HK-2 (cell line): Measurements from ENCODE around the gene MAP3K14.

Experiments
- DNase-seq: peaks from one replicate; pipeline ENCODE4 v3.0.0-alpha.2; 2018; ENCODE audit not compliant: unreplicated experiment

Gene MAP3K14

GRCh38 chr17:45338996-45339535 is 22.2 kb upstream of the MAP3K14 start:
- DNase-seq = no peak

- no peak for DNase-seq
Measured at GRCh38 chr17:45338023-45338781, 21.4 kb upstream of the MAP3K14 start.

DNA sequence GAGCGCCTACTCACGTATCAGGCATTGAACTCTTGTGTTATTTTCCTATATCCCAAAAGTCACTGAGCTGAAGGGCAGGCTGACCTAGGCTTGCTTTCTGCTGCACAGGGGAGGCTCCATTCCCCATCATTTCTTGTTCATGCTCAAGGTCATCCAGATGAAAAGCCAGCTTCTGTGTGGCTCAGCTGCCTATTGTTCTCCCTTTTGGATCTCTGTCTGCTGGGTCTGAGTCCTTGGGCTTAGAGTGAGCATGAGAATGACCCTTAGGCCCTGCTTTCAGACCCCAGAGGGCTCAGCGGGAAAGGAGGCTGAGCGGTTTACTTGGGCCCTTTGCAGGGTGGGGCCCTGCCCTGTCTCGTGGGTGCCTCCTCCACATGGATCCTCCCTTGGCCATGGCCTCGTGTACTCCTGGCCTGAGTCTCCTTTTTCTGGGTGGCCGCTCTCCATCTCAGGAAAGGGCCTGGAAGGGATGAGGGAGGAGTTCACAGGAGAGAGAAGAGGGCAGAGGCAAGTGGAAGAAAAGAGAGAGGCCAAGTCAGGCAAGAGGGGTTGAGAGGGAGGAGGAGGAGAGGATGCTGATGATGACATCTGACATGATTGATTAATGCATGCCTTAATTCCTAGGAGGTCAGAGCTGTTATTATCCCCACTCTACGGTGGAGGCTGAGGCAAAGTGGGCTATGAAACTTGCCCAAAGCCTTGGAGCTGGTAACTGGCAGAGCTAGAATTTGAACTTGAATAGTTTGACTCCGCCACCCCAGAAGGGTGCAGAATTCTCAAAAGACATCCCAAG is 19.8 kb upstream of the MAP3K14 start:
- no peak for DNase-seq

DNA sequence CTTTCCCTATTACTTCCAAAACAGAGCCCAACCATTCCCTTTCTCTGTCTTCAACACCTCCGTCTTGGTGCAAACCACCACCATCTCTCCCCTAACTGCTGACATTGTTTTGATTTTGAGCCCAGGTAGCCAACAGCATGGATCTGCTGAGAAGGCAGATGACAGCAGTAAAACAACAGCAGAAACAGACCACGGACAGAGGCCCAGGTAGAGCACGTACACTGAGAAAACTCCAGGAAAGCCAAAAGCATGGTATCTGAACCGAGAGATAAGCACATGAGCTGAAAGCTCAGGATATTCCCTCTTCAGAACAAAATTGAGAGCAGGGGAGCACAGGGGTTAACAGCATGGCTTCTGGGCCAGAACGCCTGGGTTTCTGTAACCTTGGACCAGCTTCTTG is 18.9 kb upstream of the MAP3K14 start:
- no peak for DNase-seq

- no peak for DNase-seq
Measured at GRCh38 chr17:45334701-45335677, 18.2 kb upstream of the MAP3K14 start.

DNA sequence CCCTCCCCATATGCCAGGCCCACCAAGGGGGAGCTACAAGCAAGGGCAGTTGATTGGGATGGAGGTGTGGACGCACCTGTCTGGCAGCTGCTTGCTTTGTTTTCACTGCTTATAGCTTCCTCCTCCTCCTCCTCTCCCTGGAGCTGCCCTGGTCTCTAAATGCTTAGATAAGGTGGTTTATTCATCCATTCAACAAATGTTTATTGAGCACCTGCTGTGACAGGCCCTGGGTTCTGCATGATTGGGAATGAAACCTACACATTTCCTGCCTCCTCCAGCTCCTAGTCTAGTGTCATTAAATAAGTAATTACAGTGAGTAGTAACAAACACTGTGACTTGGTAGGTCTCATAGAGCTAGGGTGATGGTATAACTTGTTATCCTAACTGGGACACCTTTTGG is 17.4 kb upstream of the MAP3K14 start:
- no peak for DNase-seq

GRCh38 chr17:45333702-45334092 is 16.9 kb upstream of the MAP3K14 start:
- no peak for DNase-seq

DNA sequence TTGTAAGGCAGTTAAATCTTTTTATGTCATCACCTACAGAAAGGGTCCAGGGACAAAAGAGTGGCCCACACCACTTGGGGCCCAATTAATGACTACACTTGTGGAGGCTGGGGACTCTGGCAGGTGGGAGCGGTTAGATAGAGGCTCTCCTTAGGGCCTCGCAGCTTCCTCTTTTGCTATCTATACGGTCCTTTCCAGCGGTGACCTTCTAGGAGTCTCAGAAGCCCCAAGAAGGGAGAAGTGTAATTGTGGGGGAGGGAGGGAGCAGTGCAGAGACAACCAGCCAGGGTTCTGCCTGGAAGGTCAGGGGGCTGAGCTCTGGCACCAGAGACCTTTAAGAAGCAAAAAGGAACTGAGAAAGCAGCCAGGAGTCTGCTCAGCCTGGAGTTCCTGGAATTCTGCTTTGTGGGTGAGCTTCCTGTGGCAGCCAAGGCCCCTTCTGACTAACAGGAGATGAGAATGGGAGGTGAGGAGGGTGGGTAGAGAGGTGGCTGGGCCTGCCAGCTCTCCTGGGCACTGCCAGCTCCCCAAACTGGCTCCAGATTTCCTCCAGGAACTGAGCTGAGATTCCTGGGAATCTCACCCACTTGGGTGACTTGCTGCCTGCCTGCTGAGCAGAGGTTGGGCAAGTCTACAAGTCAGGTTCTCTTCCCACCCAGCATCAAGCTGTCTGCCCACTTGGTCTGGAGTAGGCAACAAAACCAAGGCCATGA is 16.3 kb upstream of the MAP3K14 start:
- no peak for DNase-seq

DNA sequence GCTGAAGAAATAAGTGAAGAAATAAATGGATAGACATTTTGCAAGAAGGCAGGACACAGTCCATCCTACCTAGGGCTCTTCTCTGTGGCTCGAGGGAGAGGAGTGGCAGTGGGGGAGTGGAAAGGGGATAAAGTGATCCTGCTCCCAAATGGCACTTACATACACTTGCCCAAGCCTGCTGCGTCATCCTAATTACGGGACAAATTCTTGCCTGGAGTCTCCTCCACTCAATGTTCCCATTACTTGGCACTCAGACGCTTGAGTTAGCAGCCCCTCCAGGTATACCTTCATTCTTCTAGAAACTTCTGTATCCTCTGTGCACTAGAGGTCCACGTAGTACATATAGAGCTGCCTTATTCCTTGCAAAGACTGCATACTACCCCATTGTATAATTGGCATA is 15.7 kb upstream of the MAP3K14 start:
- no peak for DNase-seq

- no peak for DNase-seq
Measured at GRCh38 chr17:45326626-45327025, 9.8 kb upstream of the MAP3K14 start.

GRCh38 chr17:45325810-45326209 is 9.0 kb upstream of the MAP3K14 start:
- DNase-seq = no peak

DNA sequence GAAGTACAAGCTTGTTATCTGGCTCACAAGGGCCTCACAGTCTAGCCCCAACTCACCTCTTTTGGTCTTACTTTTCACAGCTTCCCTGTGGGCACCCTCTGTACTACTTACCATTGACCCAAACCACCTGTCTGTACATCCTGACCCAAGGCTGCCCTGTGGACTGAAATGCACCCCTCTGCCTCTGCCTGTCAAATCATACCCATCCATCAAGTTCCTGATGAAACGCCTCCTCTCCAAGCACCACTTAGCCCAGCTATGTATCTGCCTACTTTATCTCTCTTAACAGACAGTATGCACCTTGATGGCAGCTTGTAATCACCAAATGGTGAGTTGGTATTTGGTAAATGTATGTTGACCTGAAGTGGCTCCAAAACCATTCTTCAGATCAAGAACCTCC is 7.5 kb upstream of the MAP3K14 start:
- DNase-seq = no peak

GRCh38 chr17:45322168-45322567 is 5.3 kb upstream of the MAP3K14 start:
- no peak for DNase-seq

GRCh38 chr17:45320931-45321461 is 4.2 kb upstream of the MAP3K14 start:
- peak; percentile 41 for DNase-seq

DNA sequence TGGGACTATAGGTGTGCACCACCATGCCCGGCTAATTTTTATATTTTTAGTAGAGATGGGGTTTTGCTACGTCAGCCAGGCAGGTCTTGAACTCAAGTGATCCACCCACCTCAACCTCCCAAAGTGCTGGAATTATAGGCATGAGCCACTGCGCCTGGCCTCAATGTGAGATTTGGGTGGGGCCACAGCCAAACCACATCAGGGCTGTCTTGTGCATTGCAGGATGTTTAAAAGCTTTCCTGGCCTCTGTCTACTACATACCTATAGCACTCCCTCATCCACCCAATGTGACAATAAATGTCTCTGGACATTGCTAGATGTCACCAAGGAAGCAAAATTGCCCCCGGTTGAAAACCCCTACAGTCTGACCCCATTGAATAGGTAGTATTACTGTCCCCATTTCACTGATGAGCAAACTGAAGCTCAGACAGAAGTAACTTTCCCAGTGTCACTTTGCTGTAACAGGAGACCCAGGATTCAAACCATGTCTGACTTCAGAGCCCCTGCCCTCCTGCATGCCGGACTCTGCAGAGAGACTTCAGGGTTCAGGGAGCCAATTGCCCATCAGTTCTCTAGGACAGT is 3.6 kb upstream of the MAP3K14 start:
- no peak for DNase-seq

DNA sequence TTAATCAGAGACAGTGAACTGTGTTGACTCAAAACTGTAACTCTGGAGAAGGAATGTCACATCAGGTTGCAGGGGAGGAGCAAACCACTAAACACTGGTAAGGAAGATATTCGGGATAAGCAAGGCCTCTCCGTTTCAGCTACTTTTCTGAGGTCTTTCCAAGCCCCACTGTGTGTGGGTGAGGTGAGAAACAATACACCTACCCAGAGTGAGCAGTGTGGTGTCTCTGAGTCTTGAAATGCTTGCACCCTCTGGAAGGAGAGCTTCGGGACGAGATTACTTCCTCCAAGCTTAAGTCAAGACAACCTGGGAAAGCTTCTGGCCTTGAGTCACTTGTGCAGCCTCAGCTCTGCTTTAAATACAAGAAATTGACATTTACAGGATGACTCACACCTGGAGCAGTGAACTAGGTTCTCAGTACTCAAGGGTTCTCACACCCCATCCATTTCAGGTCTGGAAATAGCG is 2.5 kb upstream of the MAP3K14 start:
- DNase-seq = no peak

DNA sequence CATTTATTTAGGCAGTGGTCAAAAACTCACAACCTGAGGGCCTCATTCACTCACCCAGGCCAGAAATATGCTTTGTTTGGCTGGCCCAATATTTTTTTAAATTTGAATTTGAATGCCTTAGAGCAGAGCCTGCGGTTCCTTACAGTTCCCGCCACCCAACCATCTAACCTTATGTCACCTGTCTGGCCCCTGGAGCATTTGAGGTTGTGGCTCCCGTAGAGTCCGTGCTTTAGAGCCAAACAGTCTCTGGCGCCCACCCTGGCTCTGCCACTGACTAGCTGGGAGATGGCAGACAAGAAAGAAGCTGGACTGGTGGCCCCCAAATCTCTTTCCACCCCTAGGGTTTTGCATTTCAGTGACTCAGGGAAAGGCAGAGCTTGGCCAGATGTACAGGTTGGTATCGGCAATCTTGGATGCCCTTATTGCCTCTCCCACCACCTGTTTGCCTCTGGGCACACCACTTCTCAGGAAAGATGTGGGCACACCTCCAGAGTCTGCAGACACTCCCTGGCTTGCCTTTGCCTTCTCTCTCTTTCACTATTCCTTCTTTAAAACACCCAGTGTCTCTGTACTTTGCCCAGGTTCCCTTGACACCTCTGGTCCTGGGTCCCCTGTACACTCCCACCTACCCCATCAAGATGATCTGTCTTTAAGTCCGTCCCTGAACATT is 1.9 kb upstream of the MAP3K14 start:
- DNase-seq = no peak

GRCh38 chr17:45317111-45317928 is 500 bp upstream of the MAP3K14 start:
- DNase-seq = peak; percentile 100
